CD4-positive, CD25-positive, alpha-beta regulatory T cell (primary cell): Measurements from ENCODE around the gene CBX3. TPM values are rescaled to one million over a fixed set of nuclear protein-coding genes. Genes with fewer than 3 reads are reported as not detected.
"Not testable (repeated sequence)": the region's sequence is repeated elsewhere in the genome, so short reads cannot be mapped to it uniquely, and the experiment has no call there.

Experiments used
- ATAC-seq, 2 donors: fragments of 150-1000 bp; cut with Tn5 transposase; one replicate each; pipeline ENCODE4 v1.10.0; 2021; ENCODE audit warnings: low read depth in 2 of 2, moderate number of reproducible peaks in 2 of 2, moderate library complexity in 1 of 2
- DNase-seq, 3 donors: peaks; one replicate each; pipeline versions ENCODE4 v3.0.0 to v3.0.0-alpha.2; 2012 to 2022; ENCODE audit warnings: mixed read lengths in 1 of 3
- H3K27ac ChIP-seq: one replicate; pipeline ENCODE4 v1.7.0; 2013; ENCODE audit warnings: mild to moderate bottlenecking, low read length; ENCODE audit not compliant: insufficient read depth, poor library complexity, severe bottlenecking
- H3K27me3 ChIP-seq: one replicate; pipeline ENCODE4 v1.7.0; 2013; ENCODE audit warnings: low read length; ENCODE audit not compliant: control insufficient read depth, insufficient read depth
- H3K36me3 ChIP-seq: one replicate; pipeline ENCODE4 v1.7.0; 2013; ENCODE audit warnings: mild to moderate bottlenecking, low read length, moderate library complexity; ENCODE audit not compliant: control insufficient read depth, insufficient read depth
- H3K4me1 ChIP-seq: 2 replicates; pipeline ENCODE4 v1.7.0; 2013; ENCODE audit warnings: mild to moderate bottlenecking, low read length; ENCODE audit not compliant: insufficient read depth, control insufficient read depth, poor library complexity, severe bottlenecking
- H3K4me3 ChIP-seq: one replicate; pipeline ENCODE4 v1.7.0; 2013; ENCODE audit warnings: low read depth, mild to moderate bottlenecking, low read length, moderate library complexity
- H3K9me3 ChIP-seq, 2 experiments: 1 replicate in 1 of 2; 2 replicates in 1 of 2; pipeline ENCODE4 v1.7.0; 2013; ENCODE audit warnings: low read length in 2 of 2, mild to moderate bottlenecking in 1 of 2, moderate library complexity in 1 of 2; ENCODE audit not compliant: control insufficient read depth in 2 of 2
- H3K27ac Mint-ChIP-seq, 3 donors: one replicate each; pipeline ENCODE4 v1.8.0; 2020 to 2022; ENCODE audit warnings: mild to moderate bottlenecking in 3 of 3, mixed read lengths in 3 of 3, moderate library complexity in 2 of 3
- H3K27me3 Mint-ChIP-seq: one replicate; pipeline ENCODE4 v1.8.0; 2022; ENCODE audit warnings: mild to moderate bottlenecking, mixed read lengths
- H3K36me3 Mint-ChIP-seq: one replicate; pipeline ENCODE4 v1.8.0; 2020; ENCODE audit warnings: mixed read lengths
- H3K4me1 Mint-ChIP-seq, 4 donors: one replicate each; pipeline ENCODE4 v1.8.0; 2020 to 2022; ENCODE audit warnings: mixed read lengths in 4 of 4, mild to moderate bottlenecking in 1 of 4
- H3K4me3 Mint-ChIP-seq, 4 donors: one replicate each; pipeline ENCODE4 v1.8.0; 2020 to 2022; ENCODE audit warnings: mild to moderate bottlenecking in 4 of 4, mixed read lengths in 4 of 4, moderate library complexity in 3 of 4
- H3K9me3 Mint-ChIP-seq, 7 donors: one replicate each; pipeline ENCODE4 v1.8.0; 2020 to 2022; ENCODE audit warnings: mixed read lengths in 7 of 7, mild to moderate bottlenecking in 3 of 7, moderate library complexity in 2 of 7
- polyA plus RNA-seq, 4 donors: library from polyadenylated mRNA; unstranded; fragments of 300-500 nt; fragmentation: Illumina TruSeq; gene quantifications; one replicate each; pipeline ENCODE4 v1.2.3, GENCODE V29; 2021
- total RNA-seq: library from RNA; stranded (reverse); gene quantifications from one replicate; pipeline ENCODE4 v1.2.3, GENCODE V29; 2022

The CBX3 gene
- total and polyA plus RNA-seq, 5 donors from 2014 or later: 89.1 to 135 (median 124) TPM

- H3K27me3 Mint-ChIP-seq, H3K9me3 Mint-ChIP-seq, ATAC-seq, H3K4me1 ChIP-seq, H3K4me3 ChIP-seq, H3K27me3 ChIP-seq, H3K27ac ChIP-seq, H3K4me3 Mint-ChIP-seq, DNase-seq, H3K9me3 ChIP-seq, H3K27ac Mint-ChIP-seq: not testable (repeated sequence)
- H3K36me3 Mint-ChIP-seq: peaks cover 19% of the 10 kb centered on the region
- peaks cover 25 to 44% (median 33%) of the 10 kb centered on the region in 4 donors for H3K4me1 Mint-ChIP-seq
- H3K36me3 ChIP-seq: peaks cover 15% of the 10 kb centered on the region
Observed at GRCh38 chr7:26175903-26176302, 25.6 kb upstream of the CBX3 start.

- not testable (repeated sequence) for H3K27me3 ChIP-seq, H3K27ac ChIP-seq, H3K4me3 ChIP-seq, ATAC-seq, H3K27ac Mint-ChIP-seq, H3K9me3 ChIP-seq, H3K4me3 Mint-ChIP-seq, H3K4me1 ChIP-seq, H3K36me3 ChIP-seq, H3K9me3 Mint-ChIP-seq, H3K27me3 Mint-ChIP-seq, DNase-seq
- Mint-ChIP-seq H3K4me1 (peaks cover 30 to 48% (median 37%) of the 10 kb centered on the region in 4 donors), H3K36me3 (peaks cover 15% of the 10 kb centered on the region)
Observed at GRCh38 chr7:26176696-26177095, 24.8 kb upstream of the CBX3 start.

GRCh38 chr7:26177269-26177668 lies 24.3 kb upstream of the CBX3 start:
- DNase-seq, ATAC-seq, H3K27me3 Mint-ChIP-seq, H3K4me3 ChIP-seq, H3K4me3 Mint-ChIP-seq, H3K9me3 Mint-ChIP-seq, H3K4me1 ChIP-seq, H3K27me3 ChIP-seq, H3K27ac ChIP-seq, H3K36me3 ChIP-seq, H3K9me3 ChIP-seq: not testable (repeated sequence)
- Mint-ChIP-seq H3K36me3 (peaks cover 15% of the 10 kb centered on the region), H3K27ac (peak overlapping the region in 2 of 3 donors; percentile 75 to 80), H3K4me1 (peaks cover 30 to 52% (median 40%) of the 10 kb centered on the region in 4 donors)

DNA sequence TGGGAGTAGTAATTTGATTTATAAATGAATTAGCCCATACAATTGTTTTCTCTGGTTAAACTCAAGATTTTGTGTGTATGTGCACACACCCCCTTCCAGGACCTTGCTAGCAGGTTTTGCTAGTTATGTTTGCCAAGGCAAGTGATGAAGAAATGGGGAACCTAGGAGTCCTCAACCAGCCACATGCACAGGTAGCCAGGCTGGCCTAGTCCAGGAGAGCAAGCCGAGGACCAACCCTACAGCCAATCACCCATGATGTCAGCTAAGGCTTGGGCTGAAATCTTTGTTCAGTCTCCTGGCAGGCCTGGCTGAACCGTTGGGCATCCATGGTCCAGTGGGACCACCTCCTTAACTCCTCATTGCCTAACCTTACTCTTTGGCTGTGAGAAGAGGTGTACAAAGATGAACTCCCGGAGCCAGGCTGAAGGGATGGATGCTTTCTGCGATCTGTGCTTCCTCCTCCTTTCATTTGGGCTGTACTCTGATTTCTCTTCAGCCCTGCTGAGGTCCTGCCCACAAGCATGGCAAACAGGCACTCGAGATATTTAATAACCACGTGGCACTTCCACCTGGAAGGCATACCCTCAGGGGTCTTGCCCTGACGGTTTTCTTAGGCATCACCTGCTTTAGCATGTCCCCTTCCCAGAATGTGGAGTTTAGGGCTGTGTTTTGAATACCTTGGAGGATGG lies 23.1 kb upstream of the CBX3 start:
- no peaks in the 10 kb centered on the region for H3K9me3 Mint-ChIP-seq
- Histone ChIP-seq H3K27ac (peak overlapping the region; percentile 21), H3K4me1 (peaks cover 4% of the 10 kb centered on the region), H3K9me3 (no peaks in the 10 kb centered on the region), H3K27me3 (no peaks in the 10 kb centered on the region), H3K4me3 (no peak overlapping the region), H3K36me3 (peaks cover 2% of the 10 kb centered on the region)
- H3K27me3 Mint-ChIP-seq: no peaks in the 10 kb centered on the region
- peaks cover 15% of the 10 kb centered on the region for H3K36me3 Mint-ChIP-seq
- H3K4me1 Mint-ChIP-seq: peaks cover 30 to 59% (median 39%) of the 10 kb centered on the region in 4 donors
- no peak overlapping the region for H3K4me3 Mint-ChIP-seq
- ATAC-seq: no peak
- no peak for DNase-seq
- peak overlapping the region; percentile 31 to 83 (median 75) for H3K27ac Mint-ChIP-seq

DNA sequence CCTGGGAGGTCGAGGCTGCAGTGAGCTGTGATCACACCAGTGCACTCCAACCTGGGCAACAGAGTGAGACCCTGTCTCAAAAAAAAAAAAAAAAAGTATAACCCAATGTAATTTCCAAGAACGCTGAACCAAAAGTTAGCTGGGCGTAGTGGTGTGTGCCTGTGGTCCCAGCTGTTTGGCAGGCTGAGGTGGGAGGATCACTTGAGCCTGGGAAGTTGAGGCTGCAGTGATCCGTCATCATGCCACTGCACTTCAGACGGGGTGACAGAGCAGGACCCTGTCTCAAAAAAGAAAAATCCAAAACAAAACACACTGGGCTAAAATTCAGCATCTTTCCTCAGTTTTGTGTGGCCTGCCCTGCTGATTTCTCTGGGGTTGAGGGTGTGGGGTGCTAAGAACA lies 22.1 kb upstream of the CBX3 start:
- no peaks in the 10 kb centered on the region for H3K27me3 Mint-ChIP-seq
- no peak overlapping the region for H3K4me3 ChIP-seq
- H3K27me3 ChIP-seq: no peaks in the 10 kb centered on the region
- H3K27ac ChIP-seq: no peak overlapping the region
- H3K36me3 Mint-ChIP-seq: peaks cover 16% of the 10 kb centered on the region
- DNase-seq (no peak), ATAC-seq (no peak)
- H3K27ac Mint-ChIP-seq: peak overlapping the region in 1 of 3 donors; percentile 33
- H3K9me3 Mint-ChIP-seq: peaks cover 0 to under 1% (median 0%) of the 10 kb centered on the region in 7 donors
- H3K4me1 ChIP-seq: peaks cover 4% of the 10 kb centered on the region
- peaks cover 23 to 60% (median 35%) of the 10 kb centered on the region in 4 donors for H3K4me1 Mint-ChIP-seq
- no peak overlapping the region for H3K4me3 Mint-ChIP-seq
- peaks cover 2% of the 10 kb centered on the region for H3K36me3 ChIP-seq
- no peaks in the 10 kb centered on the region for H3K9me3 ChIP-seq

DNA sequence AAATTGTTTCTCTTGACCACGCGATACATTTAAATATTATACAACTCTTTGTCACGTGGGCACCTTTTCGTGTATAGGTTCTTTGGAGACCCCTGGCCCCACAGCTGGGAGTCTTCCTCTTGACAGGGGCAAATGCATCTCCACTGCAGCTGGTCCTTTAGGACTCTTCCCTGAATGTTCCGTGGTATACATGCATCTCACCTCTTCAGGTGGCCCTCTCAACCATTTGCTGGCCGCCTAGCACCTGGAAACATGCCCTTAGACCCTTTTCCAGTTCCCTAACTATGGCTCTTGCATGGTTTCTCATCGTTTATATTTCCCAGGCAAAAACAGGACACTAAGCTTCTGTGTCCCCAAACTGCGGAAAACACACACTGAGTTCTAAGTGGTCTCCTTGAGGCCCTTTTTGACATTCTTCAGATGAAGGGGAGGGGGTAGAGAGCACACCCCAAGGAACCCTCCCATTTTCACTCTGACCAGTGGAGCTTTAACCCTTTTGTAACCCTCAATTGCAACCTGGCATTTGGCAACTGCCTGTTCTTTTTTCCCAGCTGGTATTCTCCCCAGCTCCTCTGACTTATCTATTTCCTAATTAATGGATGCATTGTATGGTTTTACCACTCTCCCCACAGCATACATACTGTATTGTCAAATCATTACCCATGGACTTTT lies 21.6 kb upstream of the CBX3 start:
- H3K9me3 ChIP-seq: no peaks in the 10 kb centered on the region
- Mint-ChIP-seq H3K36me3 (peaks cover 19% of the 10 kb centered on the region), H3K9me3 (peaks cover 0 to 1% (median 0%) of the 10 kb centered on the region in 7 donors), H3K27ac (peak overlapping the region in 1 of 3 donors; percentile 33), H3K4me3 (no peak overlapping the region), H3K4me1 (peaks cover 19 to 62% (median 38%) of the 10 kb centered on the region in 4 donors), H3K27me3 (no peaks in the 10 kb centered on the region)
- no peak overlapping the region for H3K4me3 ChIP-seq
- no peak overlapping the region for H3K27ac ChIP-seq
- ATAC-seq (no peak), DNase-seq (no peak)
- peaks cover 4% of the 10 kb centered on the region for H3K4me1 ChIP-seq
- H3K27me3 ChIP-seq: no peaks in the 10 kb centered on the region
- peaks cover 2% of the 10 kb centered on the region for H3K36me3 ChIP-seq

GRCh38 chr7:26180792-26181198 lies 20.8 kb upstream of the CBX3 start:
- H3K27ac ChIP-seq: no peak overlapping the region

More at GRCh38 chr7:26180792-26181198, 20.8 kb upstream of the CBX3 start:
- no peaks in the 10 kb centered on the region for H3K9me3 ChIP-seq
- no peak overlapping the region for H3K4me3 Mint-ChIP-seq
- no peaks in the 10 kb centered on the region for H3K27me3 ChIP-seq
- peaks cover 27% of the 10 kb centered on the region for H3K36me3 Mint-ChIP-seq
- DNase-seq (no peak), ATAC-seq (no peak)
- peaks cover 0 to 1% (median 0%) of the 10 kb centered on the region in 7 donors for H3K9me3 Mint-ChIP-seq
- no peaks in the 10 kb centered on the region for H3K27me3 Mint-ChIP-seq
- H3K4me1 ChIP-seq: peaks cover 4% of the 10 kb centered on the region
- H3K27ac Mint-ChIP-seq: peak overlapping the region in 1 of 3 donors; percentile 33
- peaks cover 4% of the 10 kb centered on the region for H3K36me3 ChIP-seq
- H3K4me3 ChIP-seq: no peak overlapping the region
- H3K4me1 Mint-ChIP-seq: peaks cover 19 to 71% (median 46%) of the 10 kb centered on the region in 4 donors
